WTC11 (cell line): Measurements from ENCODE around the gene LAMA5. TPM values are rescaled to one million over a fixed set of nuclear protein-coding genes. Genes with fewer than 3 reads are reported as not detected.

Source experiments
- ATAC-seq: fragments of 200-7000 bp; cut with Tn5 transposase; 2 replicates; pipeline ENCODE4 v1.10.0; 2021; ENCODE audit warnings: mild to moderate bottlenecking, moderate library complexity
- CTCF ChIA-PET: fragments of 300-600 bp; sonication (Branson Sonifier 250); formaldehyde crosslinking; loops from one replicate; lab custom pipeline; 2021; ENCODE audit warnings: antibody characterized with exemption; lab: Charles Lee
- POLR2A ChIA-PET: fragments of 350-600 bp; sonication (Branson Sonifier 250); formaldehyde crosslinking; loops from one replicate; lab custom pipeline; 2021; ENCODE audit warnings: antibody characterized with exemption; lab: Charles Lee
- DNase-seq: peaks from one replicate; pipeline ENCODE4 v3.0.0; 2021; ENCODE audit warnings: low spot score
- H3K27ac Mint-ChIP-seq: 2 replicates; pipeline ENCODE4 v1.8.0; 2021; ENCODE audit warnings: mixed read lengths
- H3K27me3 Mint-ChIP-seq: 2 replicates; pipeline ENCODE4 v1.8.0; 2021; ENCODE audit warnings: low read depth, mild to moderate bottlenecking, moderate library complexity, mixed read lengths
- H3K36me3 Mint-ChIP-seq: 2 replicates; pipeline ENCODE4 v1.8.0; 2021; ENCODE audit warnings: mixed read lengths
- H3K4me1 Mint-ChIP-seq: 2 replicates; pipeline ENCODE4 v1.8.0; 2022; ENCODE audit warnings: mixed read lengths
- H3K4me3 Mint-ChIP-seq: 2 replicates; pipeline ENCODE4 v1.8.0; 2021; ENCODE audit warnings: mild to moderate bottlenecking, moderate library complexity, mixed read lengths
- H3K9me3 Mint-ChIP-seq: 2 replicates; pipeline ENCODE4 v1.8.0; 2021; ENCODE audit warnings: mixed read lengths
- AR ChIP-seq: fragments of 250-450 bp; sonication (Bioruptor Pico); IDR thresholded peaks from 2 replicates; pipeline ENCODE4 v1.9.0; 2021; ENCODE audit warnings: mild to moderate bottlenecking
- ATF1 ChIP-seq: sonication (generic); formaldehyde crosslinking; IDR thresholded peaks from 2 replicates; pipeline ENCODE4 v1.8.1; 2023; ENCODE audit warnings: mild to moderate bottlenecking, moderate library complexity, missing genetic modification reagents
- E2F4 ChIP-seq: sonication (generic); formaldehyde crosslinking; IDR thresholded peaks from 2 replicates; pipeline ENCODE4 v1.8.1; 2022; ENCODE audit warnings: low read depth, mild to moderate bottlenecking, moderate library complexity, missing genetic modification reagents, borderline replicate concordance
- FOXK1 ChIP-seq: sonication (generic); formaldehyde crosslinking; IDR thresholded peaks from 2 replicates; pipeline ENCODE4 v1.8.0; 2022; ENCODE audit warnings: mild to moderate bottlenecking, moderate library complexity, missing genetic modification reagents
- FOXP1 ChIP-seq: sonication (generic); formaldehyde crosslinking; IDR thresholded peaks from 2 replicates; pipeline ENCODE4 v1.8.0; 2022; ENCODE audit warnings: missing genetic modification reagents, mild to moderate bottlenecking, moderate library complexity, borderline replicate concordance
- GRHL2 ChIP-seq: fragments of 250-450 bp; sonication (Bioruptor Pico); IDR thresholded peaks from 2 replicates; pipeline ENCODE4 v1.8.0; 2022; ENCODE audit warnings: mild to moderate bottlenecking, moderate library complexity; ENCODE audit not compliant: insufficient replicate concordance, severe bottlenecking
- GTF2I ChIP-seq: fragments of 250-450 bp; sonication (Bioruptor Pico); conservative IDR thresholded peaks from 2 replicates; pipeline ENCODE4 v1.4.0; 2021; ENCODE audit warnings: mild to moderate bottlenecking
- MAX ChIP-seq: sonication (generic); formaldehyde crosslinking; IDR thresholded peaks from 2 replicates; pipeline ENCODE4 v1.8.0; 2022; ENCODE audit warnings: mild to moderate bottlenecking, missing genetic modification reagents
- MXD4 ChIP-seq: fragments of 250-450 bp; sonication (Bioruptor Pico); IDR thresholded peaks from 2 replicates; pipeline ENCODE4 v1.8.0; 2021; ENCODE audit warnings: mild to moderate bottlenecking, moderate library complexity, borderline replicate concordance
- MYBL2 ChIP-seq: sonication (generic); formaldehyde crosslinking; IDR thresholded peaks from 2 replicates; pipeline ENCODE4 v1.8.1; 2023; ENCODE audit warnings: mild to moderate bottlenecking, moderate library complexity, missing genetic modification reagents
- RELA ChIP-seq: sonication (generic); formaldehyde crosslinking; IDR thresholded peaks from 2 replicates; pipeline ENCODE4 v1.8.1; 2022; ENCODE audit warnings: missing genetic modification reagents, mild to moderate bottlenecking, borderline replicate concordance
- TEAD4 ChIP-seq: sonication (generic); formaldehyde crosslinking; IDR thresholded peaks from 2 replicates; pipeline ENCODE4 v1.8.0; 2022; ENCODE audit warnings: mild to moderate bottlenecking, missing genetic modification reagents
- USF1 ChIP-seq: sonication (generic); formaldehyde crosslinking; IDR thresholded peaks from 2 replicates; pipeline ENCODE4 v1.8.0; 2022; ENCODE audit warnings: mild to moderate bottlenecking, missing genetic modification reagents
- ZNF121 ChIP-seq: sonication (generic); formaldehyde crosslinking; IDR thresholded peaks from 2 replicates; pipeline ENCODE4 v1.8.0; 2023; ENCODE audit warnings: missing genetic modification reagents
- ZNF138 ChIP-seq: sonication (generic); formaldehyde crosslinking; conservative IDR thresholded peaks from 2 replicates; pipeline ENCODE4 v1.8.1; 2022; ENCODE audit warnings: mild to moderate bottlenecking, moderate library complexity, missing genetic modification reagents
- ZNF219 ChIP-seq: sonication (generic); formaldehyde crosslinking; IDR thresholded peaks from 2 replicates; pipeline ENCODE4 v1.8.0; 2023; ENCODE audit warnings: missing genetic modification reagents, mild to moderate bottlenecking, borderline replicate concordance
- ZNF263 ChIP-seq: sonication (generic); formaldehyde crosslinking; IDR thresholded peaks from 2 replicates; pipeline ENCODE4 v1.8.1; 2022; ENCODE audit warnings: low read depth, mild to moderate bottlenecking, moderate library complexity, missing genetic modification reagents
- ZNF416 ChIP-seq: fragments of 250-450 bp; sonication (Bioruptor Pico); IDR thresholded peaks from 2 replicates; pipeline ENCODE4 v1.9.0; 2021; ENCODE audit warnings: mild to moderate bottlenecking, inconsistent platforms
- ZNF512 ChIP-seq: sonication (generic); formaldehyde crosslinking; IDR thresholded peaks from 2 replicates; pipeline ENCODE4 v1.8.1; 2022; ENCODE audit warnings: missing genetic modification reagents, borderline replicate concordance
- ZSCAN18 ChIP-seq: fragments of 250-450 bp; sonication (Bioruptor Pico); IDR thresholded peaks from 2 replicates; pipeline ENCODE4 v2.1.2; 2022; ENCODE audit warnings: mild to moderate bottlenecking, moderate library complexity
- total RNA-seq: library from RNA; stranded (reverse); gene quantifications from 3 replicates; pipeline ENCODE4 v1.2.3, GENCODE V29; 2021
- TF ChIP-seq, protein P1 (sequence below): fragments of 250-450 bp; sonication (Bioruptor Pico); IDR thresholded peaks from 2 replicates; pipeline ENCODE4 v1.9.0; 2021; ENCODE audit warnings: mild to moderate bottlenecking

LAMA5 gene
- total RNA-seq, 1 experiment from 2014 or later, result 329 TPM

DNA sequence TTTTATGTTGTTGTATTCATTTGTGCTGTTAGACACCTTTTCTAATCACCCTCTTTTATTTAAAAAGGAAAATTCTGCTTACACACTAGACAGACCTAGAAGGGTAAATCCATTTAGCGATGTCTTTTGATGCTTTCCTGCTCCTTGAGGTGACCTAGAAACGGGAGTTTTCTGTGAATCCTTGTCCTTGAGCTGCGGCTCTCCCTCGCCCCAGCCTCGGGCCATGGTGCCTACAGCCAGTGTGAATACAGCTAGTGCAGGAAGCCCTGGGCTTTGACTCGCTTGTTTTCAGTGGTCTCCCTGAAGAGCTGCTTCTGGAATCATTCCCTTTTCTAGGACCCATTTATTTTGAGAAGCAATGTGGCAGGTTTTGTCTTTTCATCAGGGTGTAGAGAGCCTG lies 82.0 kb downstream of the LAMA5 start:
- POLR2A ChIA-PET, result no interaction called here
- no peak overlapping the region for H3K4me3 Mint-ChIP-seq
- H3K27ac Mint-ChIP-seq, result no peak overlapping the region
- no peaks in the 10 kb centered on the region for H3K4me1 Mint-ChIP-seq
- DNase-seq, result no peak
- CTCF ChIA-PET, result interaction anchor here (0.9 to 1.2 kb wide), 2 partner anchors 13 to 97 kb away, joined by 3 read pairs; no protein-coding TSS in a partner anchor
- ATAC-seq, result no peak
- no peaks in the 10 kb centered on the region for H3K9me3 Mint-ChIP-seq
- H3K27me3 Mint-ChIP-seq, result no peaks in the 10 kb centered on the region
- TF ChIP-seq GRHL2 (CRISPR knock-in tag) (no peak), TEAD4 (CRISPR knock-in tag) (no peak), AR (CRISPR knock-in tag) (no peak), USF1 (CRISPR knock-in tag) (no peak), E2F4 (CRISPR knock-in tag) (no peak), MYBL2 (CRISPR knock-in tag) (no peak)
- TF ChIP-seq, all 79 proteins: peak for 0
- H3K36me3 Mint-ChIP-seq, result peaks cover 32% of the 10 kb centered on the region

GRCh38 chr20:62284448-62284847 lies 82.7 kb downstream of the LAMA5 start:
- no peak for TF ChIP-seq MAX
- TF ChIP-seq ZNF121, result peak; percentile 45; the same call in 1 of the 2 replicates
- TF ChIP-seq GTF2I (CRISPR knock-in tag), result no peak
- TF ChIP-seq FOXP1 (CRISPR knock-in tag), result no peak
- no peak for TF ChIP-seq ZNF416
- no peak for TF ChIP-seq ZNF219 (CRISPR knock-in tag)
- ChIA-PET CTCF (interaction anchor here (0.9 kb wide), 1 partner anchor 102 kb away, joined by 3 read pairs; the partner anchor contains the start of gene RPS21), POLR2A (no interaction called here)
- Mint-ChIP-seq H3K27ac (no peak overlapping the region), H3K4me1 (no peaks in the 10 kb centered on the region), H3K36me3 (peaks cover 34% of the 10 kb centered on the region), H3K27me3 (no peaks in the 10 kb centered on the region), H3K4me3 (no peak overlapping the region), H3K9me3 (no peaks in the 10 kb centered on the region)
- no peak for DNase-seq
- ATAC-seq, result no peak

GRCh38 chr20:62282877-62283503 lies 84.1 kb downstream of the LAMA5 start:
- Mint-ChIP-seq H3K9me3 (no peaks in the 10 kb centered on the region), H3K27me3 (no peaks in the 10 kb centered on the region), H3K4me1 (no peaks in the 10 kb centered on the region), H3K36me3 (peaks cover 44% of the 10 kb centered on the region), H3K4me3 (no peak overlapping the region), H3K27ac (no peak overlapping the region)
- ChIA-PET CTCF (no interaction called here), POLR2A (no interaction called here)
- DNase-seq (no peak), ATAC-seq (no peak)
- TF ChIP-seq RELA (CRISPR knock-in tag) (no peak), ZNF512 (no peak), ATF1 (CRISPR knock-in tag) (no peak), ZNF138 (CRISPR knock-in tag) (no peak), FOXK1 (CRISPR knock-in tag) (no peak), MXD4 (no peak), ZSCAN18 (no peak), ZNF263 (CRISPR knock-in tag) (no peak)
- TF ChIP-seq, protein P1, sequence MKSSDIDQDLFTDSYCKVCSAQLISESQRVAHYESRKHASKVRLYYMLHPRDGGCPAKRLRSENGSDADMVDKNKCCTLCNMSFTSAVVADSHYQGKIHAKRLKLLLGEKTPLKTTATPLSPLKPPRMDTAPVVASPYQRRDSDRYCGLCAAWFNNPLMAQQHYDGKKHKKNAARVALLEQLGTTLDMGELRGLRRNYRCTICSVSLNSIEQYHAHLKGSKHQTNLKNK (CRISPR knock-in tag), result no peak
